HepG2 (cell line): Measurements from ENCODE around the gene SGPP1. TPM values are rescaled to one million over a fixed set of nuclear protein-coding genes. Genes with fewer than 3 reads are reported as not detected.

Source experiments
- ATAC-seq: fragments of 200-7000 bp; cut with Tn5 transposase; 3 replicates; pipeline ENCODE4 v1.9.1; 2020; ENCODE audit warnings: mild to moderate bottlenecking, moderate library complexity
- BruUV-seq: library from RNA; stranded (reverse); fragments of 400-500 nt; replicated peaks from 2 replicates; lab custom pipeline; 2021; lab: Mats Ljungman, UMichigan
- CTCF ChIA-PET: fragments of 300-600 bp; formaldehyde crosslinking; extraction: SDS; loops from one replicate; lab custom pipeline; 2021; ENCODE audit warnings: low total read pairs, inconsistent platforms, low intra/inter-chr PET ratio; lab: Yijun Ruan, JAX
- POLR2A ChIA-PET: fragments of 350-600 bp; sonication (Branson Sonifier 250); formaldehyde crosslinking; loops from one replicate; lab custom pipeline; 2020; ENCODE audit warnings: antibody characterized with exemption, inconsistent platforms; lab: Yijun Ruan, JAX
- DNase-seq: peaks from one replicate; pipeline ENCODE4 v3.0.0-alpha.2; 2015; ENCODE audit warnings: low spot score
- FAIRE-seq: peaks from 3 replicates; lab custom pipeline; 2011; peaks lifted over from hg19 to GRCh38; lab: Jason Lieb, UNC
- H2AFZ ChIP-seq: one replicate; pipeline ENCODE4 v1.6.1; 2011; ENCODE audit warnings: low read length, inconsistent platforms
- H3K27ac ChIP-seq: fragments of 300-600 bp; 3 replicates; pipeline ENCODE4 v1.8.0; 2011; ENCODE audit warnings: mixed run types, mild to moderate bottlenecking, mixed read lengths, low read length, inconsistent platforms; ENCODE audit not compliant: insufficient read depth; ENCODE audit errors: extremely low read length
- H3K27me3 ChIP-seq, 2 experiments: fragments of 200-600 bp in 1 of 2; 2 replicates in 1 of 2; 3 replicates in 1 of 2; pipeline versions ENCODE4 v1.6.0 to v1.8.0; 2011; ENCODE audit warnings: low read length in 2 of 2, mild to moderate bottlenecking in 2 of 2, moderate library complexity in 2 of 2, inconsistent platforms in 1 of 2; ENCODE audit not compliant: insufficient read depth in 2 of 2, control insufficient read depth in 1 of 2
- H3K36me3 ChIP-seq, 2 experiments: fragments of 200-600 bp in 1 of 2; replicated peaks in 1 of 2; 2 replicates in 1 of 2; 3 replicates in 1 of 2; pipeline versions ENCODE4 v1.5.1 to v1.8.0; 2011; ENCODE audit warnings: low read length in 2 of 2, inconsistent platforms in 1 of 2; ENCODE audit not compliant: insufficient read depth in 2 of 2, control insufficient read depth in 1 of 2
- H3K4me1 ChIP-seq: 2 replicates; pipeline ENCODE4 v1.5.1; 2012; ENCODE audit warnings: low read length, inconsistent platforms; ENCODE audit not compliant: insufficient read depth
- H3K4me2 ChIP-seq: 2 replicates; pipeline ENCODE4 v1.6.0; 2011; ENCODE audit warnings: low read depth, low read length, inconsistent platforms
- H3K4me3 ChIP-seq, 3 experiments: fragments of 200-600 bp in 1 of 3; sonication (generic), shearing (Covaris generic) in 1 of 3; replicated peaks in 1 of 3; 2 replicates each; pipeline ENCODE4 v1.5.1; 2011 to 2016; ENCODE audit warnings: low read length in 3 of 3, inconsistent platforms in 2 of 3, low read depth in 2 of 3, mild to moderate bottlenecking in 2 of 3, control low read depth in 1 of 3, mixed read lengths in 1 of 3; ENCODE audit not compliant: insufficient read depth in 1 of 3
- H3K79me2 ChIP-seq: one replicate; pipeline ENCODE4 v1.6.1; 2011; ENCODE audit warnings: low read length, inconsistent platforms; ENCODE audit not compliant: insufficient read depth
- H3K9ac ChIP-seq: 2 replicates; pipeline ENCODE4 v1.6.0; 2011; ENCODE audit warnings: mild to moderate bottlenecking, low read depth, low read length, inconsistent platforms; ENCODE audit not compliant: insufficient read depth
- H3K9me3 ChIP-seq: 2 replicates; pipeline ENCODE4 v1.5.1; 2012; ENCODE audit warnings: mild to moderate bottlenecking, low read length
- H4K20me1 ChIP-seq: 2 replicates; pipeline ENCODE4 v1.6.0; 2011; ENCODE audit warnings: inconsistent platforms, mild to moderate bottlenecking, low read length, moderate library complexity; ENCODE audit not compliant: insufficient read depth
- DMAP1 ChIP-seq: IDR thresholded peaks from 2 replicates; pipeline ENCODE4 v1.6.1; 2016
- GLI4 ChIP-seq: sonication (generic); formaldehyde crosslinking; IDR thresholded peaks from 2 replicates; pipeline ENCODE4 v1.5.1; 2020; ENCODE audit warnings: missing genetic modification reagents, mild to moderate bottlenecking, moderate library complexity, borderline replicate concordance
- KLF16 ChIP-seq, 2 experiments: sonication (generic) in 1 of 2; formaldehyde crosslinking in 1 of 2; IDR thresholded peaks; 2 replicates each; pipeline versions ENCODE4 v1.6.1 to v1.8.0; 2016 to 2023; ENCODE audit warnings: missing genetic modification reagents in 2 of 2, missing compliant biosample characterization in 1 of 2
- ZNF160 ChIP-seq: sonication (generic); formaldehyde crosslinking; IDR thresholded peaks from 2 replicates; pipeline ENCODE4 v1.8.0; 2022; ENCODE audit warnings: mild to moderate bottlenecking, inconsistent platforms, missing genetic modification reagents
- ZNF510 ChIP-seq: sonication (generic); formaldehyde crosslinking; IDR thresholded peaks from 2 replicates; pipeline ENCODE4 v1.4.0; 2020; ENCODE audit warnings: low read depth, mild to moderate bottlenecking, missing genetic modification reagents
- ZNF660 ChIP-seq: sonication (generic); formaldehyde crosslinking; IDR thresholded peaks from 2 replicates; pipeline ENCODE4 v1.5.1; 2020; ENCODE audit warnings: mild to moderate bottlenecking, low read depth, missing genetic modification reagents, borderline replicate concordance
- ZNF670 ChIP-seq: sonication (generic); formaldehyde crosslinking; IDR thresholded peaks from 2 replicates; pipeline ENCODE4 v1.8.0; 2022; ENCODE audit warnings: mild to moderate bottlenecking, missing genetic modification reagents, borderline replicate concordance
- ZNF776 ChIP-seq: sonication (generic); formaldehyde crosslinking; IDR thresholded peaks from 2 replicates; pipeline ENCODE4 v1.4.0; 2020; ENCODE audit warnings: mild to moderate bottlenecking, missing genetic modification reagents
- ZNF883 ChIP-seq: sonication (generic); formaldehyde crosslinking; IDR thresholded peaks from 2 replicates; pipeline ENCODE4 v1.5.1; 2020; ENCODE audit warnings: mild to moderate bottlenecking, missing genetic modification reagents; ENCODE audit errors: not compliant biosample characterization
- WGBS: methylation state at CpG from one replicate; pipeline ENCODE4 v1.1.6; 2017; ENCODE audit warnings: low lambda C conversion rate; 5-methylcytosine and 5-hydroxymethylcytosine counted together
- in situ Hi-C: cut with HindIII; loops from 2 replicates; pipeline ENCODE4 v1.10.0; 2017; ENCODE audit warnings: low pct_unique_long_range_greater_than_20kb; ENCODE audit not compliant: extremely low pct_ligation_motif_present
- intact Hi-C: fragments of 100-400 bp; cut with micrococcal nuclease; formaldehyde crosslinking; loops from one replicate; pipeline ENCODE4 v1.10.0; 2022; ENCODE audit not compliant: unreplicated experiment
- polyA plus RNA-seq, 8 experiments: library from polyadenylated mRNA; depleted of rRNA in 3 of 8; stranded (reverse) in 7 of 8; unstranded in 1 of 8; fragments of >200 nt; fragmentation: Illumina TruSeq in 4 of 8; extraction: Trizol in 4 of 8; gene quantifications; 2 replicates each; pipeline versions ENCODE4 v1.2.1 to v1.2.3, GENCODE V29; 2011 to 2016; ENCODE audit warnings: low read depth in 4 of 8, missing spikeins in 1 of 8, mixed read lengths in 1 of 8; ENCODE audit not compliant: insufficient read depth in 1 of 8
- total RNA-seq, 5 experiments: library from RNA; depleted of rRNA; stranded (reverse); fragments of >200 nt; fragmentation: Illumina TruSeq; extraction: Trizol; gene quantifications; 2 replicates each; pipeline ENCODE4 v1.2.3, GENCODE V29; 2016; ENCODE audit warnings: low read depth in 1 of 5
- TF ChIP-seq, protein P1 (sequence below): sonication (generic); formaldehyde crosslinking; IDR thresholded peaks from 2 replicates; pipeline ENCODE4 v1.5.1; 2020; ENCODE audit warnings: missing genetic modification reagents, mild to moderate bottlenecking, borderline replicate concordance
- TF ChIP-seq, protein P2 (sequence below): sonication (generic); formaldehyde crosslinking; IDR thresholded peaks from 2 replicates; pipeline ENCODE4 v1.8.0; 2022; ENCODE audit warnings: missing genetic modification reagents, mild to moderate bottlenecking, borderline replicate concordance
- TF ChIP-seq, protein P3 (sequence below): sonication (generic); formaldehyde crosslinking; IDR thresholded peaks from 2 replicates; pipeline ENCODE4 v1.5.1; 2020; ENCODE audit warnings: missing genetic modification reagents, mild to moderate bottlenecking, borderline replicate concordance
- TF ChIP-seq, protein P4 (sequence below): sonication (generic); formaldehyde crosslinking; IDR thresholded peaks from 2 replicates; pipeline ENCODE4 v1.4.0; 2020; ENCODE audit warnings: mild to moderate bottlenecking, missing genetic modification reagents
- TF ChIP-seq, protein P5 (sequence below): IDR thresholded peaks from 2 replicates; pipeline ENCODE4 v1.6.1; 2016; ENCODE audit warnings: control low read depth
- TF ChIP-seq, protein P6 (sequence below): sonication (generic); formaldehyde crosslinking; IDR thresholded peaks from 2 replicates; pipeline ENCODE4 v1.5.0; 2020; ENCODE audit warnings: missing genetic modification reagents

The SGPP1 gene
- total and polyA plus RNA-seq, 2 of the 13 experiments (the other 11 are each of a cell fraction or from before 2014, with no cell fraction given), result 6.4 to 6.8 TPM

DNA sequence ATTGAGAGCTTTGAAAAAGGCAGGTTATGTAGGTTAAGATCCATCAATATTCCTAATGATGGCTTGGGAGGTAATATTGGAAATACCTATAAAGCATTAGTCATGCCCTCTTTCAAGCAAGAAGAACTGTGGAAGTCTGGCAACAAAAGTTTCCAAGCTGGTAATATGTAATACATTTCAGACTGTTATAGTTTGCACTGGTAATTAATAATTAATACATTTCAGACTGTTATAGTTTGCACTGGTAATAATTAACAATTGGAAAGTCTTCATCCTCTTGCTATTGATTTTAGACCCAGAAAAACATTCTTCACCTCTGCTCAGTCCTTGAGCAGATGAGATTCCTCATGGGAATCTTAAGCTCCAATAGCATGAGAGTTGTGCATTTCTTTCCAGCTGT, 57.2 kb downstream of the SGPP1 start (continued):
- TF ChIP-seq, protein P1, sequence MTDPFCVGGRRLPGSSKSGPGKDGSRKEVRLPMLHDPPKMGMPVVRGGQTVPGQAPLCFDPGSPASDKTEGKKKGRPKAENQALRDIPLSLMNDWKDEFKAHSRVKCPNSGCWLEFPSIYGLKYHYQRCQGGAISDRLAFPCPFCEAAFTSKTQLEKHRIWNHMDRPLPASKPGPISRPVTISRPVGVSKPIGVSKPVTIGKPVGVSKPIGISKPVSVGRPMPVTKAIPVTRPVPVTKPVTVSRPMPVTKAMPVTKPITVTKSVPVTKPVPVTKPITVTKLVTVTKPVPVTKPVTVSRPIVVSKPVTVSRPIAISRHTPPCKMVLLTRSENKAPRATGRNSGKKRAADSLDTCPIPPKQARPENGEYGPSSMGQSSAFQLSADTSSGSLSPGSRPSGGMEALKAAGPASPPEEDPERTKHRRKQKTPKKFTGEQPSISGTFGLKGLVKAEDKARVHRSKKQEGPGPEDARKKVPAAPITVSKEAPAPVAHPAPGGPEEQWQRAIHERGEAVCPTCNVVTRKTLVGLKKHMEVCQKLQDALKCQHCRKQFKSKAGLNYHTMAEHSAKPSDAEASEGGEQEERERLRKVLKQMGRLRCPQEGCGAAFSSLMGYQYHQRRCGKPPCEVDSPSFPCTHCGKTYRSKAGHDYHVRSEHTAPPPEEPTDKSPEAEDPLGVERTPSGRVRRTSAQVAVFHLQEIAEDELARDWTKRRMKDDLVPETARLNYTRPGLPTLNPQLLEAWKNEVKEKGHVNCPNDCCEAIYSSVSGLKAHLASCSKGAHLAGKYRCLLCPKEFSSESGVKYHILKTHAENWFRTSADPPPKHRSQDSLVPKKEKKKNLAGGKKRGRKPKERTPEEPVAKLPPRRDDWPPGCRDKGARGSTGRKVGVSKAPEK, result no peak
- TF ChIP-seq ZNF160 (CRISPR knock-in tag), result no peak
- no peak for TF ChIP-seq GLI4 (CRISPR knock-in tag)
- TF ChIP-seq, protein P2, sequence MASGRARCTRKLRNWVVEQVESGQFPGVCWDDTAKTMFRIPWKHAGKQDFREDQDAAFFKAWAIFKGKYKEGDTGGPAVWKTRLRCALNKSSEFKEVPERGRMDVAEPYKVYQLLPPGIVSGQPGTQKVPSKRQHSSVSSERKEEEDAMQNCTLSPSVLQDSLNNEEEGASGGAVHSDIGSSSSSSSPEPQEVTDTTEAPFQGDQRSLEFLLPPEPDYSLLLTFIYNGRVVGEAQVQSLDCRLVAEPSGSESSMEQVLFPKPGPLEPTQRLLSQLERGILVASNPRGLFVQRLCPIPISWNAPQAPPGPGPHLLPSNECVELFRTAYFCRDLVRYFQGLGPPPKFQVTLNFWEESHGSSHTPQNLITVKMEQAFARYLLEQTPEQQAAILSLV (CRISPR knock-in tag), result no peak
- no peak for TF ChIP-seq ZNF883 (CRISPR knock-in tag)
- TF ChIP-seq, protein P3, sequence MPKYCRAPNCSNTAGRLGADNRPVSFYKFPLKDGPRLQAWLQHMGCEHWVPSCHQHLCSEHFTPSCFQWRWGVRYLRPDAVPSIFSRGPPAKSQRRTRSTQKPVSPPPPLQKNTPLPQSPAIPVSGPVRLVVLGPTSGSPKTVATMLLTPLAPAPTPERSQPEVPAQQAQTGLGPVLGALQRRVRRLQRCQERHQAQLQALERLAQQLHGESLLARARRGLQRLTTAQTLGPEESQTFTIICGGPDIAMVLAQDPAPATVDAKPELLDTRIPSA (CRISPR knock-in tag), result no peak
- TF ChIP-seq, all 625 proteins: peak for 0

DNA sequence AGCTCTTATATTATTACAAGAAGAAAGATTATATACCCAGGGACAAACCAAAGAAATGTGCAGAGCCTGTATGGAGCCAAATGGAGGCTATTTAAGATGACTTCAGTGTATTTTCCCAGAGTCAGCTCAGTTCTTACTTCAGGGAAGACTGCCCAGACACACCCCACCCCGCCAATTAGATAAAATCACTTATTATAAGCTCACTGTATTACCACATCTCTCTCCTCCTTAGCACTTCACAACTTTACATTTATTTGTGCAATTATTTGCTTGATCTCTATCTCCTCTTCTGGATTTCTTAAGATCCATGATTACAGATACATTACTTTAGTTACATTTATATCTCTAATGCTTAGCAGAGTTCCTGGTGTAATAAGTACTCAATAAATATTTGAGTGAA, 61.5 kb downstream of the SGPP1 start:
- Histone ChIP-seq H3K27me3 (no peaks in the 10 kb centered on the region), H3K4me3 (no peak overlapping the region), H3K79me2 (no peaks in the 10 kb centered on the region), H3K9ac (no peak overlapping the region), H3K4me1 (peaks cover 21% of the 10 kb centered on the region), H3K36me3 (no peaks in the 10 kb centered on the region), H2AFZ (no peak overlapping the region), H4K20me1 (no peaks in the 10 kb centered on the region), H3K9me3 (no peaks in the 10 kb centered on the region), H3K4me2 (no peak overlapping the region), H3K27ac (no peak overlapping the region)
- 73% methylated on average over 1 of the region's 1 CpG for WGBS
- no peak for ATAC-seq
- no TSS peak for BruUV-seq
- ChIA-PET CTCF (no interaction called here), POLR2A (no interaction called here)
- FAIRE-seq, result no peak
- in situ Hi-C loops (no loop called here), intact Hi-C loops (no loop called here)
- DNase-seq, result no peak
- no peak for TF ChIP-seq ZNF776 (CRISPR knock-in tag)
- TF ChIP-seq, protein P4, sequence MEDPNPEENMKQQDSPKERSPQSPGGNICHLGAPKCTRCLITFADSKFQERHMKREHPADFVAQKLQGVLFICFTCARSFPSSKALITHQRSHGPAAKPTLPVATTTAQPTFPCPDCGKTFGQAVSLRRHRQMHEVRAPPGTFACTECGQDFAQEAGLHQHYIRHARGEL (CRISPR knock-in tag), result no peak
- TF ChIP-seq, protein P5, sequence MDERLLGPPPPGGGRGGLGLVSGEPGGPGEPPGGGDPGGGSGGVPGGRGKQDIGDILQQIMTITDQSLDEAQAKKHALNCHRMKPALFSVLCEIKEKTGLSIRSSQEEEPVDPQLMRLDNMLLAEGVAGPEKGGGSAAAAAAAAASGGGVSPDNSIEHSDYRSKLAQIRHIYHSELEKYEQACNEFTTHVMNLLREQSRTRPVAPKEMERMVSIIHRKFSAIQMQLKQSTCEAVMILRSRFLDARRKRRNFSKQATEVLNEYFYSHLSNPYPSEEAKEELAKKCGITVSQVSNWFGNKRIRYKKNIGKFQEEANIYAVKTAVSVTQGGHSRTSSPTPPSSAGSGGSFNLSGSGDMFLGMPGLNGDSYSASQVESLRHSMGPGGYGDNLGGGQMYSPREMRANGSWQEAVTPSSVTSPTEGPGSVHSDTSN, result no peak
- TF ChIP-seq ZNF660 (CRISPR knock-in tag), result no peak
- no peak for TF ChIP-seq DMAP1
- TF ChIP-seq, protein P6, sequence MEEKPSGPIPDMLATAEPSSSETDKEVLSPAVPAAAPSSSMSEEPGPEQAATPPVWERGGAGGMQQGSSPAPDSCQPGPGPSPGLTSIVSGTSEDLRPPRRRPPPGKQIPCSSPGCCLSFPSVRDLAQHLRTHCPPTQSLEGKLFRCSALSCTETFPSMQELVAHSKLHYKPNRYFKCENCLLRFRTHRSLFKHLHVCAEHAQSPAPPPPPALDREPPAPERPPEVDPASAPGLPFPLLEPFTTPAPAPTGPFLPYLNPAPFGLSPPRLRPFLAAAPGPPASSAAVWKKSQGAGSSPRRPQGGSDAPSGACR, result no peak
- no peak for TF ChIP-seq ZNF670 (CRISPR knock-in tag)
- no peak for TF ChIP-seq KLF16 (CRISPR knock-in tag; IDR thresholded peaks at IDR 0.05)
- no peak for TF ChIP-seq ZNF510 (CRISPR knock-in tag)
